Breast epithelium (tissue), 4 donors: ENCODE measurements around the gene SLC25A41. TPM values are rescaled to one million over a fixed set of nuclear protein-coding genes. Genes with fewer than 3 reads are reported as not detected.
"Not testable (repeated sequence)": the region's sequence is repeated elsewhere in the genome, so short reads cannot be mapped to it uniquely, and the experiment has no call there.

ENCODE experiments used
- DNase-seq, 2 donors: peaks; one replicate each; pipeline ENCODE4 v3.0.0-alpha.2; 2019; ENCODE audit warnings: low spot score in 2 of 2
- H3K27ac ChIP-seq, 2 donors: fragments of 200-600 bp; sonication (generic) in 1 of 2; one replicate each; pipeline ENCODE4 v1.5.1; 2016 to 2019; ENCODE audit warnings: mild to moderate bottlenecking in 1 of 2
- H3K27me3 ChIP-seq, 2 donors: fragments of 200-600 bp; sonication (generic) in 1 of 2; one replicate each; pipeline versions ENCODE4 v1.5.1 to v1.6.0; 2017 to 2019; ENCODE audit warnings: control low read depth in 1 of 2, mild to moderate bottlenecking in 1 of 2
- H3K36me3 ChIP-seq: fragments of 200-600 bp; one replicate; pipeline ENCODE4 v1.5.1; 2019
- H3K4me1 ChIP-seq, 2 donors: fragments of 200-600 bp; sonication (generic); one replicate each; pipeline ENCODE4 v1.5.1; 2016 to 2019; ENCODE audit warnings: control low read depth in 1 of 2
- H3K4me3 ChIP-seq, 3 donors: fragments of 200-600 bp; sonication (generic); 1 replicate in 2 of 3; 2 replicates in 1 of 3; pipeline ENCODE4 v1.5.1; 2016 to 2019; ENCODE audit warnings: mild to moderate bottlenecking in 3 of 3, moderate library complexity in 2 of 3
- H3K9me3 ChIP-seq, 2 donors: fragments of 200-600 bp; sonication (generic) in 1 of 2; one replicate each; pipeline ENCODE4 v1.5.1; 2016 to 2019; ENCODE audit warnings: control low read depth in 1 of 2
- POLR2A ChIP-seq: fragments of 450-650 bp; IDR thresholded peaks from one replicate; pipeline ENCODE4 v1.6.1; 2016; ENCODE audit warnings: antibody characterized with exemption, mild to moderate bottlenecking, moderate library complexity
- POLR2AphosphoS5 ChIP-seq, 3 donors: sonication (generic); formaldehyde crosslinking; IDR thresholded peaks; one replicate each; pipeline ENCODE4 v1.6.1; 2017; ENCODE audit warnings: antibody characterized with exemption in 3 of 3
- intact Hi-C: fragments of 100-400 bp; cut with DNase I; formaldehyde crosslinking; loops from one replicate; pipeline ENCODE4 v1.15.1; 2023; ENCODE audit warnings: low total_unique reads
- total RNA-seq, 3 donors: library from RNA; depleted of rRNA; stranded (reverse); fragments of >200 nt; gene quantifications; one replicate each; pipeline ENCODE4 v1.1.0, GENCODE V29; 2016
- TF ChIP-seq, protein P1 (sequence below), 3 donors: fragments of 450-650 bp; IDR thresholded peaks; one replicate each; pipeline ENCODE4 v1.5.1; 2016 to 2017; ENCODE audit warnings: antibody characterized with exemption in 3 of 3, mild to moderate bottlenecking in 3 of 3, moderate library complexity in 3 of 3

Gene SLC25A41
- total RNA-seq, 3 donors from 2014 or later: 0.44 TPM; not detected in 2

DNA sequence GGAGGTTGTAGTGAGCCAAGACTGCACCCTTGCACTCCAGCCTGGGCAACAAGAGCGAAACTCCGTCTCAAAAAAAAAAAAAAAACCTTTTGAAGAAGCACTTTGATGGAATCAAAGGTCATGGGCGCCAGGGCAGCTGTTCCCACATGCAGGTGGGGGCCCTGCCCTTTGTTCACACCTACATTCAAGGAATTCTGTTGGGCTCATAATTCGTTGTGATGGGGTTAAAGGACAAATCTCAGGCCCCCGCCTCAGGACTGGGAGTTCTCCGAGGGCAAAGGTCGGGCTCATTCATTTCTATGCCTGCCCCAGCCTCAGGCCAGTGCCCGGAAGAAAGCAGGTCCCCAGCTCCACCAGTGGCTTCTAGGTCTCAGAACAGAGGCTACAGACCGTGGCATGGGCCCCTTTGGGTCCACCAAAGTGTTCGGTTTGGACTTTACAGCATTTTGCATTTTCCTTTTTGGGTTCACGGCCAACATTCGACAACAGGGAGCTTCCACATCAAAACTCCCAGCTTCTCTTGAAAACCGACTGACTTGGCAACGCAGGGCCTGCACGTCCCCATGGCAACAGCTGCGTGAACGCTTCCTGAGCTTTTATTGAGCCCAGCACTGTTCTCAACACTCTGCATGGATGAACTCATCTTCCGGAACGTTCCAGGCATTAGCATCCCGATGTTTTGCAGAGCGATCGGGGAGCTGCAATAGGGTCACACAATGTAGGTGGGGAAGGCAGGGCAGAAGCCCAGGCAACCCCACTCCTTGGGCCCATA lies 30.5 kb downstream of the SLC25A41 start:
- Histone ChIP-seq H3K36me3 (no peaks in the 10 kb centered on the region), H3K27me3 (no peaks in the 10 kb centered on the region), H3K9me3 (no peaks in the 10 kb centered on the region), H3K27ac (no peak overlapping the region), H3K4me3 (no peak overlapping the region), H3K4me1 (no peaks in the 10 kb centered on the region)
- no peak for DNase-seq
- intact Hi-C loops: no loop called here
- TF ChIP-seq POLR2A (no peak), POLR2AphosphoS5 (IDR thresholded peaks at IDR 0.05) (no peak)
- TF ChIP-seq, protein P1, sequence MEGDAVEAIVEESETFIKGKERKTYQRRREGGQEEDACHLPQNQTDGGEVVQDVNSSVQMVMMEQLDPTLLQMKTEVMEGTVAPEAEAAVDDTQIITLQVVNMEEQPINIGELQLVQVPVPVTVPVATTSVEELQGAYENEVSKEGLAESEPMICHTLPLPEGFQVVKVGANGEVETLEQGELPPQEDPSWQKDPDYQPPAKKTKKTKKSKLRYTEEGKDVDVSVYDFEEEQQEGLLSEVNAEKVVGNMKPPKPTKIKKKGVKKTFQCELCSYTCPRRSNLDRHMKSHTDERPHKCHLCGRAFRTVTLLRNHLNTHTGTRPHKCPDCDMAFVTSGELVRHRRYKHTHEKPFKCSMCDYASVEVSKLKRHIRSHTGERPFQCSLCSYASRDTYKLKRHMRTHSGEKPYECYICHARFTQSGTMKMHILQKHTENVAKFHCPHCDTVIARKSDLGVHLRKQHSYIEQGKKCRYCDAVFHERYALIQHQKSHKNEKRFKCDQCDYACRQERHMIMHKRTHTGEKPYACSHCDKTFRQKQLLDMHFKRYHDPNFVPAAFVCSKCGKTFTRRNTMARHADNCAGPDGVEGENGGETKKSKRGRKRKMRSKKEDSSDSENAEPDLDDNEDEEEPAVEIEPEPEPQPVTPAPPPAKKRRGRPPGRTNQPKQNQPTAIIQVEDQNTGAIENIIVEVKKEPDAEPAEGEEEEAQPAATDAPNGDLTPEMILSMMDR (IDR thresholded peaks at IDR 0.05): no peak

DNA sequence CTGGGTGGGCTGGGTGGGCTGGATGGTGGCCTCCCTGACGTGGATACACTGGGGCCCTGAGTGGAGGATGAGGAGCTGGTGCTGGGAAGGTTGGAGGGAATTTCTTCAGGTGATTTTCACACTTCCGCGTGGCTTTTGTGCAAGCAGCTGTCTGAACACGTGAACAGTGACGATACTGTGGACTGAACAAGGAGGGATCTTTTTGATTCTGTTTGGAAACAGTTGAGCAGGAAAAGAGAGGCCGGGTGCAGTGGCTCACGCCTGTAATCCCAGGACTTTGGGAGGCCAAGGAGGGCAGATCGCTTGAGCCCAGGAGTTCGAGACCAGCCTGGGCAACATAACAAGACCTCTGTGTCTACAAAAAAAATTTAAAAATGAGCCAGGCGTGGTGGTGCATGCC lies 31.5 kb downstream of the SLC25A41 start:
- intact Hi-C loops: no loop called here
- H3K27me3 ChIP-seq: no peaks in the 10 kb centered on the region
- H3K9me3 ChIP-seq: no peaks in the 10 kb centered on the region
- H3K4me1 ChIP-seq: no peaks in the 10 kb centered on the region
- no peaks in the 10 kb centered on the region for H3K36me3 ChIP-seq
- no peak for TF ChIP-seq POLR2A
- TF ChIP-seq POLR2AphosphoS5 (IDR thresholded peaks at IDR 0.05): no peak
- TF ChIP-seq, protein P1 (IDR thresholded peaks at IDR 0.05): no peak
- no peak overlapping the region for H3K27ac ChIP-seq
- DNase-seq: no peak
- no peak overlapping the region for H3K4me3 ChIP-seq

DNA sequence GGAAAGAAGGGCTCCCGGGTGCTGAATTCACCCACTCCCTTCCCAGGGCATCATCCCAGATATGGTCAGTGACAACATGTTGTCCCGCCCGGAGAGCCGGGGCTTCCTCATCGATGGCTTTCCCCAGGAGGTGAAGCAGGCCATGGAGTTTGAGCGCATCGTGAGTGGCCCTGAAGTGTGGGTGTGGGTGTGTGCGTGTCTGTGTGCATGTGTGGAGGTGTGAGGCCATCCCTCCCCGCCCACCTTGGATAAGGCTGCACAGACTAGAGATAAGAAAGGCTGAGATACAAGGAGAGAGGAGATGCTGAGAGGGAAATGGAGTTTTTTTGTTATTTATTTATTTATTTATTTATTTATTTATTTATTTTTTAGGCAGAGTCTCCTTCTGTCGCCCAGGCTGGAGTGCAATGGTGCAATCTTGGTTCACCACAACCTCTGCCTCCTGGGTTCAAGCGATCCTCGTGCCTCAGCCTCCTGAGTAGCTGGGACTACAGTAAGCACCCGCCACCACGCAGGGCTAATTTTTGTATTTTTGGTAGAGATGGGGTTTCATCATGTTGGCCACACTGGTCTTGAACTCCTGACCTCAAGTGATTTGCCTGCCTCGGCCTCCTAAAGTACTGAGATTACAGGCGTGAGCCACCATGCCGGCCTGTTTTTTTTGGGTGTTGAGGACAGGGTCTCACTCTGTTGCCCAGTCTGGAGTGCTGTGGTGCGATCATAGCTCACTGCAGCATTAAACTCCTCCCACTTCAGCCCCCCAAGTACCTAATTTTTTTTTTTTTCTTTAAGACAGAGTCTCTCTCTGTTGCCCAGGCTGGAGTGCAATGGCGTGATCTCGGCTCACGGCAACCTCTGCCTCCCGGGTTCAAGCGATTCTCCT lies 33.3 kb downstream of the SLC25A41 start:
- H3K4me3 ChIP-seq, H3K4me1 ChIP-seq, DNase-seq, H3K27ac ChIP-seq, H3K36me3 ChIP-seq, H3K27me3 ChIP-seq, intact Hi-C loops, H3K9me3 ChIP-seq: not testable (repeated sequence)

DNA sequence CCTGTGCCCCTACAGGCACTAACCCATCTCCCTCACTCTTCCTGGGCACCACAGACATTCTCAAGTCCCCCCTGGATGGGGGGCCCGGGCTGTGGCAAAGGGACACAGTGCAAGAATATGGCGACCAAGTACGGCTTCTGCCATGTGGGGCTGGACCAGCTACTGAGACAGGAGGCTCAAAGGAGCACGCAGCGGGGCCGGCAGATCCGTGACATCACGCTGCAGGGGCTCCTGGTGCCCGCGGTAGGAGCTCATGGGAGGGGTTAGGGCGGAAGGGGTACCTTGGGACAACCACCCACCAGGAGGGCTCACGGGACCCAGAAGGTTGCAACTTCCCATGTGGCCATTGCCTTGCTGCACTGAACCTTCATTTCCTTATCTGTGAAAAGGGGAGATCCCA lies 37.3 kb downstream of the SLC25A41 start:
- H3K27me3 ChIP-seq: no peaks in the 10 kb centered on the region
- intact Hi-C loops: no loop called here
- H3K4me1 ChIP-seq: peaks cover 0 to 8% of the 10 kb centered on the region in 2 donors
- TF ChIP-seq POLR2AphosphoS5 (IDR thresholded peaks at IDR 0.05): no peak
- TF ChIP-seq, protein P1 (IDR thresholded peaks at IDR 0.05): no peak
- no peak for TF ChIP-seq POLR2A
- H3K27ac ChIP-seq: no peak overlapping the region
- no peak for DNase-seq
- H3K9me3 ChIP-seq: no peaks in the 10 kb centered on the region
- H3K4me3 ChIP-seq: no peak overlapping the region
- no peaks in the 10 kb centered on the region for H3K36me3 ChIP-seq

DNA sequence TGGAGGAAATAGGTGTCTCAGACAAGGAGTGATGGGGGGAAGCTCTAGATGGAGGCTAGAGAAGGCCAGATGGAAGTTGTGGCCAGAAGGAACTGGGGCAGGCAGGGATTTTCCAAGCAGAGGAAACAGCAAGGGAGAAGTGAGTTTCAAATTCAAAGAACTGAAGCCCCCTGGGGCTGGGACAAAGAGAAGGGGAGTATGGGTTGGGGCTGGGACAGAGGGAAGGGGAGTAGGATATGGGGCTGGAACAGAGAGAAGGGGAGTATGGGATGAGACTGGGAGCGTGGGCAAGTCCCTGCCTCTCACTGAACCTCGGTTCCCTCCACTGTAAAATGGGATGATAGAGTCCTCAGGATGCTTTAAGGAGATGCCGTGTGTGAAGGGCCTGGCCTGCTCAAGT lies 38.7 kb downstream of the SLC25A41 start:
- intact Hi-C loops: no loop called here
- H3K9me3 ChIP-seq: no peaks in the 10 kb centered on the region
- DNase-seq: no peak
- H3K4me1 ChIP-seq: peaks cover 0 to 8% of the 10 kb centered on the region in 2 donors
- no peak for TF ChIP-seq POLR2A
- TF ChIP-seq, protein P1 (IDR thresholded peaks at IDR 0.05): no peak
- no peak for TF ChIP-seq POLR2AphosphoS5 (IDR thresholded peaks at IDR 0.05)
- no peaks in the 10 kb centered on the region for H3K27me3 ChIP-seq
- no peaks in the 10 kb centered on the region for H3K36me3 ChIP-seq
- H3K27ac ChIP-seq: no peak overlapping the region
- H3K4me3 ChIP-seq: no peak overlapping the region
